ENCODE results near the gene PARL.

Gene PARL

DNA sequence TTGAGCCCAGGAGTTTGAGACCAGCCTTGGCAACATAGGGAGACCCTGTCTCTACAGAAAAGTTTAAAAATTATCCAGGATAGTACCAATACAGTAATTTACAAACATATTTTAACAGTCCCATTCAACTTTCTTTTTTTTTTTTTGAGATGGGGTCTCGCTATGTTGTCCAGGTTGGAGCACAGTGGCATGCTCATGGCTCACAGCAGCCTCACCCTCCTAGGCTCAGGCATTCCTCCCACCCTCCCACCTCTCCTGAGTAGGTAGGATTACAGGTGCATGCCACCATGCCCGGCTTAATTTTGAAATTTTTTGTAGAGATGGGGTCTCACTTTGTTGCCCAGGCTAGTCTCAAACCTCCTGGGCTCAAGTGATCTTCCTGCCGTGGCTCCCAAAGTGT, 46.8 kb downstream of the PARL start:
- no peak overlapping the region for H2AFZ ChIP-seq (ENCODE audit: low read depth, low read length)
- H3K4me2 ChIP-seq (ENCODE audit: low read length, poor library complexity, severe bottlenecking) = no peak overlapping the region
- H3K27ac ChIP-seq (ENCODE audit: low read length, poor library complexity, severe bottlenecking) = no peak overlapping the region
- H2AK5ac ChIP-seq (ENCODE audit: low read length, severe bottlenecking) = no peak overlapping the region
- no peak overlapping the region for H2BK12ac ChIP-seq (ENCODE audit: low read length in 2 of 2)
- H3K9ac ChIP-seq (ENCODE audit: low read length) = no peak overlapping the region
- no peaks in the 10 kb centered on the region for H3K4me1 ChIP-seq (ENCODE audit: control insufficient read depth, insufficient read depth, low read depth, low read length)
- H2BK5ac ChIP-seq (ENCODE audit: low read depth, low read length, poor library complexity, severe bottlenecking) = no peak overlapping the region
- H3K27me3 ChIP-seq (ENCODE audit: control insufficient read depth in 1 of 2, insufficient read depth in 1 of 2, low read length in 2 of 2) = no peaks in the 10 kb centered on the region
- no peak overlapping the region for H3K4ac ChIP-seq (ENCODE audit: low read depth in 1 of 2, low read length in 2 of 2)
- WGBS = 100% methylated on average over 3 of the region's 3 CpGs
- no peak overlapping the region for H4K8ac ChIP-seq (ENCODE audit: low read length)
- H3K23ac ChIP-seq (ENCODE audit: low read length in 2 of 2) = no peak overlapping the region
- no peaks in the 10 kb centered on the region for H3K9me3 ChIP-seq (ENCODE audit: control insufficient read depth, low read length)
- H3K4me3 ChIP-seq (ENCODE audit: insufficient read depth in 1 of 2, low read depth in 1 of 2, low read length in 2 of 2) = no peak overlapping the region
- H3K79me1 ChIP-seq (replicated peaks; ENCODE audit: low read length, poor library complexity, severe bottlenecking) = peaks cover 15% of the 10 kb centered on the region
- H3K36me3 ChIP-seq (ENCODE audit: control insufficient read depth in 1 of 2, insufficient read depth in 2 of 2, low read depth in 1 of 2, low read length in 2 of 2) = peaks cover 34 to 72% of the 10 kb centered on the region in 2 experiments
- no peak for DNase-seq
- H2BK15ac ChIP-seq (ENCODE audit: low read depth, poor library complexity, severe bottlenecking) = no peak overlapping the region
- no peak overlapping the region for H3K14ac ChIP-seq (ENCODE audit: low read length in 2 of 2)
- no peak overlapping the region for H2BK120ac ChIP-seq (ENCODE audit: low read depth, low read length)
- no peak overlapping the region for H3K18ac ChIP-seq (ENCODE audit: low read depth in 1 of 2, low read length in 2 of 2)
- H4K91ac ChIP-seq (ENCODE audit: low read length) = no peak overlapping the region

DNA sequence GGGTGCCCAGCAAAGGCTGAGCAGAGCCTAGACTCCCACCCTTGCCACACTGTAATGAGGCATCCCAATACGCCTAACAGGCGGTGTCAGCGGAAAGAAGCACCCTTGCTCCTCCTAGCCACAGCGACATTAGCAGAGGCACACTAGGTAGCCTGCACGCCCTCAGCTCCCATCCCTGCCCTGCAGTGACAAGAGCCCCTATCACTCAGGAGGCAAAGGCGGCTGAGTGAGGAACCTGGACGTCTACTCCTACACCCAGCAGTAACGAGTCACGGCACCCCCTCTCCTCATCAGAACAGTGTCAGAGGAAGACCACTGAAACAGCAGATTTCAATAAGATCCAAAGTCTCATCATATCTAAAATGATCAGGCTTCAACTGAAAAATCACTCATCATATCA, 47.3 kb downstream of the PARL start:
- H3K27ac ChIP-seq (ENCODE audit: low read length, poor library complexity, severe bottlenecking) = no peak overlapping the region
- no peak overlapping the region for H3K4me3 ChIP-seq (ENCODE audit: insufficient read depth in 1 of 2, low read depth in 1 of 2, low read length in 2 of 2)
- no peak overlapping the region for H4K8ac ChIP-seq (ENCODE audit: low read length)
- no peak overlapping the region for H2BK5ac ChIP-seq (ENCODE audit: low read depth, low read length, poor library complexity, severe bottlenecking)
- H3K9ac ChIP-seq (ENCODE audit: low read length) = no peak overlapping the region
- no peaks in the 10 kb centered on the region for H3K9me3 ChIP-seq (ENCODE audit: control insufficient read depth, low read length)
- no peak overlapping the region for H3K4me2 ChIP-seq (ENCODE audit: low read length, poor library complexity, severe bottlenecking)
- no peak overlapping the region for H3K23ac ChIP-seq (ENCODE audit: low read length in 2 of 2)
- no peak overlapping the region for H3K14ac ChIP-seq (ENCODE audit: low read length in 2 of 2)
- no peak overlapping the region for H2BK12ac ChIP-seq (ENCODE audit: low read length in 2 of 2)
- H2BK120ac ChIP-seq (ENCODE audit: low read depth, low read length) = no peak overlapping the region
- no peak overlapping the region for H2BK15ac ChIP-seq (ENCODE audit: low read depth, poor library complexity, severe bottlenecking)
- no peak overlapping the region for H3K4ac ChIP-seq (ENCODE audit: low read depth in 1 of 2, low read length in 2 of 2)
- no peak overlapping the region for H2AK5ac ChIP-seq (ENCODE audit: low read length, severe bottlenecking)
- H3K4me1 ChIP-seq (ENCODE audit: control insufficient read depth, insufficient read depth, low read depth, low read length) = no peaks in the 10 kb centered on the region
- no peak overlapping the region for H2AFZ ChIP-seq (ENCODE audit: low read depth, low read length)
- H3K79me1 ChIP-seq (replicated peaks; ENCODE audit: low read length, poor library complexity, severe bottlenecking) = peaks cover 15% of the 10 kb centered on the region
- 96% methylated on average over 9 of the region's 9 CpGs for WGBS
- DNase-seq = no peak
- peaks cover 36 to 75% of the 10 kb centered on the region in 2 experiments for H3K36me3 ChIP-seq (ENCODE audit: control insufficient read depth in 1 of 2, insufficient read depth in 2 of 2, low read depth in 1 of 2, low read length in 2 of 2)
- no peak overlapping the region for H4K91ac ChIP-seq (ENCODE audit: low read length)
- H3K18ac ChIP-seq (ENCODE audit: low read depth in 1 of 2, low read length in 2 of 2) = no peak overlapping the region
- no peaks in the 10 kb centered on the region for H3K27me3 ChIP-seq (ENCODE audit: control insufficient read depth in 1 of 2, insufficient read depth in 1 of 2, low read length in 2 of 2)

GRCh38 chr3:183833516-183833915, 51.2 kb downstream of the PARL start:
- Histone ChIP-seq H3K27ac (ENCODE audit: low read length, poor library complexity, severe bottlenecking) (no peak overlapping the region), H3K9ac (ENCODE audit: low read length) (no peak overlapping the region), H3K27me3 (ENCODE audit: control insufficient read depth in 1 of 2, insufficient read depth in 1 of 2, low read length in 2 of 2) (no peaks in the 10 kb centered on the region), H2BK5ac (ENCODE audit: low read depth, low read length, poor library complexity, severe bottlenecking) (no peak overlapping the region), H4K91ac (ENCODE audit: low read length) (no peak overlapping the region), H3K4ac (ENCODE audit: low read depth in 1 of 2, low read length in 2 of 2) (no peak overlapping the region), H2AK5ac (ENCODE audit: low read length, severe bottlenecking) (no peak overlapping the region), H3K36me3 (ENCODE audit: control insufficient read depth in 1 of 2, insufficient read depth in 2 of 2, low read depth in 1 of 2, low read length in 2 of 2) (peaks cover 38 to 66% of the 10 kb centered on the region in 2 experiments), H3K18ac (ENCODE audit: low read depth in 1 of 2, low read length in 2 of 2) (no peak overlapping the region), H2BK12ac (ENCODE audit: low read length in 2 of 2) (no peak overlapping the region), H3K9me3 (ENCODE audit: control insufficient read depth, low read length) (no peaks in the 10 kb centered on the region), H3K14ac (ENCODE audit: low read length in 2 of 2) (no peak overlapping the region), H3K79me1 (replicated peaks; ENCODE audit: low read length, poor library complexity, severe bottlenecking) (peaks cover 12% of the 10 kb centered on the region), H2AFZ (ENCODE audit: low read depth, low read length) (no peak overlapping the region), H3K4me1 (ENCODE audit: control insufficient read depth, insufficient read depth, low read depth, low read length) (no peaks in the 10 kb centered on the region), H3K4me2 (ENCODE audit: low read length, poor library complexity, severe bottlenecking) (no peak overlapping the region), H4K8ac (ENCODE audit: low read length) (no peak overlapping the region), H3K23ac (ENCODE audit: low read length in 2 of 2) (no peak overlapping the region), H3K4me3 (ENCODE audit: insufficient read depth in 1 of 2, low read depth in 1 of 2, low read length in 2 of 2) (no peak overlapping the region), H2BK120ac (ENCODE audit: low read depth, low read length) (no peak overlapping the region), H2BK15ac (ENCODE audit: low read depth, poor library complexity, severe bottlenecking) (no peak overlapping the region)
- DNase-seq = no peak
- WGBS = over 99% methylated on average over 6 of the region's 6 CpGs

- Histone ChIP-seq H3K79me1 (replicated peaks; ENCODE audit: low read length, poor library complexity, severe bottlenecking) (peaks cover 9% of the 10 kb centered on the region), H3K27me3 (ENCODE audit: control insufficient read depth in 1 of 2, insufficient read depth in 1 of 2, low read length in 2 of 2) (no peaks in the 10 kb centered on the region), H2BK5ac (ENCODE audit: low read depth, low read length, poor library complexity, severe bottlenecking) (no peak overlapping the region), H3K4me1 (ENCODE audit: control insufficient read depth, insufficient read depth, low read depth, low read length) (peaks cover 4% of the 10 kb centered on the region), H2AK5ac (ENCODE audit: low read length, severe bottlenecking) (no peak overlapping the region), H3K4me3 (ENCODE audit: insufficient read depth in 1 of 2, low read depth in 1 of 2, low read length in 2 of 2) (no peak overlapping the region), H3K14ac (ENCODE audit: low read length in 2 of 2) (no peak overlapping the region), H4K8ac (ENCODE audit: low read length) (no peak overlapping the region), H2BK15ac (ENCODE audit: low read depth, poor library complexity, severe bottlenecking) (no peak overlapping the region), H2BK12ac (ENCODE audit: low read length in 2 of 2) (no peak overlapping the region), H3K36me3 (ENCODE audit: control insufficient read depth in 1 of 2, insufficient read depth in 2 of 2, low read depth in 1 of 2, low read length in 2 of 2) (peaks cover 44 to 53% of the 10 kb centered on the region in 2 experiments), H3K4me2 (ENCODE audit: low read length, poor library complexity, severe bottlenecking) (no peak overlapping the region), H3K18ac (ENCODE audit: low read depth in 1 of 2, low read length in 2 of 2) (no peak overlapping the region), H3K9ac (ENCODE audit: low read length) (no peak overlapping the region), H3K9me3 (ENCODE audit: control insufficient read depth, low read length) (no peaks in the 10 kb centered on the region), H3K4ac (ENCODE audit: low read depth in 1 of 2, low read length in 2 of 2) (no peak overlapping the region), H4K91ac (ENCODE audit: low read length) (no peak overlapping the region), H3K23ac (ENCODE audit: low read length in 2 of 2) (no peak overlapping the region), H3K27ac (ENCODE audit: low read length, poor library complexity, severe bottlenecking) (no peak overlapping the region), H2AFZ (ENCODE audit: low read depth, low read length) (no peak overlapping the region), H2BK120ac (ENCODE audit: low read depth, low read length) (no peak overlapping the region)
- DNase-seq = no peak
- 97% methylated on average over 9 of the region's 9 CpGs for WGBS
Observed at GRCh38 chr3:183830187-183830586, 54.5 kb downstream of the PARL start.
